HG03469 (cell line): ENCODE results near the gene CAMK2D.

Experiments used
- ATAC-seq: cut with Tn5 transposase; IDR thresholded peaks from one replicate; pipeline ENCODE4 v1.9.1; 2021; ENCODE audit warnings: mild to moderate bottlenecking, moderate library complexity, moderate number of reproducible peaks; ENCODE audit not compliant: unreplicated experiment

The CAMK2D gene

GRCh38 chr4:113407409-113407808, 354.1 kb downstream of the CAMK2D start:
- ATAC-seq, result no peak

- no peak for ATAC-seq
Measured at GRCh38 chr4:113406723-113407016, 354.9 kb downstream of the CAMK2D start.

- ATAC-seq, result no peak
Measured at GRCh38 chr4:113405874-113406722, 355.4 kb downstream of the CAMK2D start.

GRCh38 chr4:113404841-113405240, 356.7 kb downstream of the CAMK2D start:
- ATAC-seq, result no peak

GRCh38 chr4:113404167-113404571, 357.4 kb downstream of the CAMK2D start:
- no peak for ATAC-seq
